ENCODE data around the gene RNU5D-1. TPM values are rescaled to one million over a fixed set of nuclear protein-coding genes. Genes with fewer than 3 reads are reported as not detected.

RNU5D-1 gene
- total and polyA plus RNA-seq, 2 of the 13 experiments (the other 11 are each of a cell fraction or from before 2014, with no cell fraction given) = 165 TPM; not detected in 1

DNA sequence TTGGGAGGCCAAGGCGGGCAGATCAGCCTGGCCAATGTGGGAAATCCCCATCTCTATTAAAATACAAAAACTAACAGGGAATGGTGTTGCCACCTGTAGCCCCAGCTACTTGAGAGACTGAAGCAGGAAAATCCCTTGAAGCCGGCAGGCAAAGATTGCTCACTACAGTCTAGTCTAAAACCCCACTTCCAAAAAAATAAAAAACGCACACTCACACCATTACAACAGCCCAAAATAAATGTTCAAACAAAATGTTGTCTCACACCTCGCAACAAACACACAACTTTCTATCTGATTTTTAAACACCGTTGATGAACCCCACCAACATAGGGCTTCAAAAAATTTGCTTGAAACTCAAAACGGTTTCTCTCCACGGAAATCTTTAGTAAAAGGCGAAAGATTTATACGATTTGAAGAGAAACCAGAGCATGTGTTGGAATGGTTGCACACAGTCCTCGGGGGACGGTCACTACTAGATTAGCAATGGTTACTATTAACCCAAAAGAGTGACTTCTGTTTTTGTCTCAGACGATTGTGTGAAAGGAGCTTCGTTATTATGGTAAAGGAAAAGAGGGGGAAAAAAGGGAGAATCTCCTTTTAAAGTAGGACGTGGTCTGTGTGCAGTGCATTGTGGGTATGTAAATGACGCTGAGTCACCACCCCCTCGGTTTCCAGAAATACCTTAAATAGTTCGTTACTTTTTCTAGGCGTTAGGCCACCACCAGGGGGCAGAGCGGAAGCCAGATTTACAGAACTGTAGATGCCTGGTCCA, at the start of gene RNU5D-1 (continued):
- TF ChIP-seq ZNF747 (CRISPR knock-in tag; IDR thresholded peaks at IDR 0.05; ENCODE audit: borderline replicate concordance) = no peak
- no peak for TF ChIP-seq TCF7L2 (IDR thresholded peaks at IDR 0.05; ENCODE audit: low read depth, low read length)
- no peak; the same call in 1 of the 2 replicates for TF ChIP-seq ZBTB21 (CRISPR knock-in tag; IDR thresholded peaks at IDR 0.05)
- TF ChIP-seq MAFK (conservative IDR thresholded peaks at IDR 0.05 in 1 of 2, IDR thresholded peaks at IDR 0.05 in 1 of 2; ENCODE audit: low read length in 2 of 2) = no peak; a peak in 1 of 4 replicates
- no peak; the same call in 1 of the 2 replicates for TF ChIP-seq TP53 (CRISPR knock-in tag; conservative IDR thresholded peaks at IDR 0.05)
- TF ChIP-seq CENPX (CRISPR knock-in tag; IDR thresholded peaks at IDR 0.05) = no peak
- TF ChIP-seq U2AF2 (IDR thresholded peaks at IDR 0.05; ENCODE audit: low read depth, low read length) = no peak
- TF ChIP-seq HNF1B (CRISPR knock-in tag; IDR thresholded peaks at IDR 0.05) = no peak; the same call in 1 of the 2 replicates
- TF ChIP-seq E2F1 (CRISPR knock-in tag; IDR thresholded peaks at IDR 0.05) = no peak
- 0 out of 2 replicates have a peak, but pooled peaks have one; percentile 58 for TF ChIP-seq PLSCR1 (CRISPR knock-in tag; IDR thresholded peaks at IDR 0.05; ENCODE audit: borderline replicate concordance)
- TF ChIP-seq ZNF768 (CRISPR knock-in tag; IDR thresholded peaks at IDR 0.05) = no peak
- TF ChIP-seq ZNF7 (CRISPR knock-in tag; IDR thresholded peaks at IDR 0.05) = no peak
- TF ChIP-seq ZNF253 (CRISPR knock-in tag; IDR thresholded peaks at IDR 0.05; ENCODE audit: borderline replicate concordance) = no peak
- TF ChIP-seq ZNF484 (CRISPR knock-in tag; IDR thresholded peaks at IDR 0.05; ENCODE audit: borderline replicate concordance, low read depth) = no peak
- peak in 1 of 2 experiments; percentile 82; a peak in 2 of 4 replicates for TF ChIP-seq KLF16 (CRISPR knock-in tag; IDR thresholded peaks at IDR 0.05)
- peak; percentile 67 for TF ChIP-seq RXRB (CRISPR knock-in tag; IDR thresholded peaks at IDR 0.05; ENCODE audit: borderline replicate concordance)
- no peak; the same call in 1 of the 2 replicates for TF ChIP-seq MLX (CRISPR knock-in tag; IDR thresholded peaks at IDR 0.05)
- no peak for TF ChIP-seq ZNF282 (IDR thresholded peaks at IDR 0.05; ENCODE audit: partially characterized antibody)
- no peak for TF ChIP-seq EZH2 (conservative IDR thresholded peaks at IDR 0.05; ENCODE audit: low read depth, low read length)
- no peak for TF ChIP-seq CREB3 (CRISPR knock-in tag; IDR thresholded peaks at IDR 0.05)
- peak; percentile 58 for TF ChIP-seq XRCC5 (optimal IDR thresholded peaks at IDR 0.05; ENCODE audit: low read length)
- no peak for TF ChIP-seq SSRP1 (CRISPR knock-in tag; IDR thresholded peaks at IDR 0.05)
- no peak for TF ChIP-seq ARHGAP35 (CRISPR knock-in tag; IDR thresholded peaks at IDR 0.05; ENCODE audit: borderline replicate concordance)
- peak; percentile 68; the same call in 1 of the 2 replicates for TF ChIP-seq RORA (CRISPR knock-in tag; IDR thresholded peaks at IDR 0.05)
- peak; percentile 60; the same call in 1 of the 2 replicates for TF ChIP-seq ZNF749 (CRISPR knock-in tag; IDR thresholded peaks at IDR 0.05; ENCODE audit: borderline replicate concordance)

Data from HepG2 (cell line).